Upper lobe of right lung (tissue), 1 donor: ENCODE data around the gene MMP24OS. TPM values are rescaled to one million over a fixed set of nuclear protein-coding genes. Genes with fewer than 3 reads are reported as not detected.

Source experiments
- ATAC-seq: fragments of 200-7000 bp; cut with Tn5 transposase; one replicate; pipeline ENCODE4 v1.9.1; 2020; ENCODE audit warnings: mild to moderate bottlenecking, moderate library complexity
- DNase-seq: peaks from one replicate; pipeline ENCODE4 v3.0.0-alpha.2; 2020
- H3K27ac ChIP-seq: fragments of 200-600 bp; one replicate; pipeline ENCODE4 v1.8.0; 2022
- H3K27me3 ChIP-seq: fragments of 200-600 bp; one replicate; pipeline ENCODE4 v1.8.0; 2022; ENCODE audit warnings: mild to moderate bottlenecking
- H3K36me3 ChIP-seq: fragments of 200-600 bp; one replicate; pipeline ENCODE4 v1.8.0; 2022
- H3K4me1 ChIP-seq: fragments of 200-600 bp; one replicate; pipeline ENCODE4 v1.8.0; 2022
- H3K4me3 ChIP-seq: fragments of 200-600 bp; one replicate; pipeline ENCODE4 v1.8.0; 2022; ENCODE audit warnings: mild to moderate bottlenecking
- H3K9me3 ChIP-seq: fragments of 200-600 bp; one replicate; pipeline ENCODE4 v1.8.0; 2022
- CTCF ChIP-seq: fragments of 200-600 bp; IDR thresholded peaks from one replicate; pipeline ENCODE4 v1.8.0; 2022; ENCODE audit warnings: antibody characterized with exemption
- intact Hi-C: fragments of 100-400 bp; cut with DNase I; formaldehyde crosslinking; loops from one replicate; pipeline ENCODE4 v1.11.0; 2022
- total RNA-seq: library from RNA; stranded (reverse); fragmentation: NEBNext Ultra II Directional; extraction: Animal tissue kit (Norgen Biotek cat#: 25700); gene quantifications from one replicate; pipeline ENCODE4 v1.2.1, GENCODE V29; 2021
- donor health status: DM: no; HTN: yes; CAD: no; lungs with severe emphysema.

MMP24OS gene
- total RNA-seq, 1 donor from 2014 or later, result 85.2 TPM

- peaks cover 7% of the 10 kb centered on the region for H3K4me1 ChIP-seq
- intact Hi-C loops, result no loop called here
- ATAC-seq, result peak; percentile 10
- H3K9me3 ChIP-seq, result no peaks in the 10 kb centered on the region
- peaks cover 68% of the 10 kb centered on the region for H3K36me3 ChIP-seq
- H3K27me3 ChIP-seq, result no peaks in the 10 kb centered on the region
- no peak for TF ChIP-seq CTCF
- H3K4me3 ChIP-seq, result no peak overlapping the region
- no peak for DNase-seq
- H3K27ac ChIP-seq, result no peak overlapping the region
Observed at GRCh38 chr20:35271073-35271882, 6.6 kb downstream of the MMP24OS start.

- intact Hi-C loops, result no loop called here
- no peaks in the 10 kb centered on the region for H3K9me3 ChIP-seq
- no peak overlapping the region for H3K27ac ChIP-seq
- peaks cover 67% of the 10 kb centered on the region for H3K36me3 ChIP-seq
- no peak overlapping the region for H3K4me3 ChIP-seq
- H3K27me3 ChIP-seq, result no peaks in the 10 kb centered on the region
- no peaks in the 10 kb centered on the region for H3K4me1 ChIP-seq
- peak; percentile 22 for ATAC-seq
- no peak for TF ChIP-seq CTCF
- no peak for DNase-seq
Observed at GRCh38 chr20:35270021-35270902, 7.7 kb downstream of the MMP24OS start.

GRCh38 chr20:35269055-35269781, 8.7 kb downstream of the MMP24OS start:
- TF ChIP-seq CTCF, result peak; percentile 69
- no peaks in the 10 kb centered on the region for H3K27me3 ChIP-seq
- ATAC-seq, result peak; percentile 79
- H3K9me3 ChIP-seq, result no peaks in the 10 kb centered on the region
- DNase-seq, result peak; percentile 81
- no peak overlapping the region for H3K27ac ChIP-seq
- H3K4me3 ChIP-seq, result no peak overlapping the region
- H3K4me1 ChIP-seq, result no peaks in the 10 kb centered on the region
- peaks cover 63% of the 10 kb centered on the region for H3K36me3 ChIP-seq
- intact Hi-C loops, result no loop called here

- ATAC-seq (no peak), DNase-seq (no peak)
- Histone ChIP-seq H3K27me3 (no peaks in the 10 kb centered on the region), H3K36me3 (peaks cover 54% of the 10 kb centered on the region), H3K9me3 (no peaks in the 10 kb centered on the region), H3K4me1 (no peaks in the 10 kb centered on the region), H3K27ac (no peak overlapping the region), H3K4me3 (no peak overlapping the region)
- intact Hi-C loops, result no loop called here
- no peak for TF ChIP-seq CTCF
Observed at GRCh38 chr20:35267092-35267491, 10.8 kb downstream of the MMP24OS start.

GRCh38 chr20:35264755-35265154, 13.2 kb downstream of the MMP24OS start:
- H3K27ac ChIP-seq, result peak overlapping the region; percentile 79
- DNase-seq (no peak), ATAC-seq (peak; percentile 41)
- no peak for TF ChIP-seq CTCF
- H3K27me3 ChIP-seq, result no peaks in the 10 kb centered on the region
- peaks cover 34% of the 10 kb centered on the region for H3K36me3 ChIP-seq
- no peaks in the 10 kb centered on the region for H3K4me1 ChIP-seq
- intact Hi-C loops, result no loop called here
- no peak overlapping the region for H3K4me3 ChIP-seq
- no peaks in the 10 kb centered on the region for H3K9me3 ChIP-seq
